Erythroblast (primary cell): ENCODE results near the gene PIP5K1B.

Experiments used
- DNase-seq, 2 experiments: peaks; one replicate each; lab custom pipeline; 2025; lab: John Stamatoyannopoulos, UW
- GATA1 ChIP-seq: IDR thresholded peaks from 2 replicates; pipeline ENCODE4 v1.6.1; 2011; ENCODE audit warnings: low read depth, mild to moderate bottlenecking, control low read depth, low read length, moderate library complexity
- POLR2A ChIP-seq: IDR thresholded peaks from 2 replicates; pipeline ENCODE4 v1.6.1; 2011; ENCODE audit warnings: mild to moderate bottlenecking, low read length

PIP5K1B gene

GRCh38 chr9:68739621-68740174 is 34.7 kb downstream of the PIP5K1B start:
- TF ChIP-seq POLR2A (no peak), GATA1 (no peak)
- no peak for DNase-seq

- peak; percentile 71 to 72 for DNase-seq
- TF ChIP-seq POLR2A (peak; percentile 46), GATA1 (no peak)
These were observed 35.5 kb downstream of the PIP5K1B start for GRCh38 chr9:68740561-68740960.

GRCh38 chr9:68741234-68741633 is 36.2 kb downstream of the PIP5K1B start:
- TF ChIP-seq POLR2A, result no peak
- TF ChIP-seq GATA1, result no peak
- DNase-seq, result no peak

GRCh38 chr9:68741704-68742332 is 36.8 kb downstream of the PIP5K1B start:
- peak; percentile 62 to 74 for DNase-seq
- TF ChIP-seq POLR2A, result no peak
- TF ChIP-seq GATA1, result no peak

- DNase-seq, result no peak
- TF ChIP-seq POLR2A, result no peak
- no peak for TF ChIP-seq GATA1
These were observed 37.3 kb downstream of the PIP5K1B start for GRCh38 chr9:68742333-68742730.

GRCh38 chr9:68744426-68744825 is 39.4 kb downstream of the PIP5K1B start:
- TF ChIP-seq GATA1 (no peak), POLR2A (no peak)
- no peak for DNase-seq

- DNase-seq, result peak in 1 of 2 experiments; percentile 77
- TF ChIP-seq GATA1, result no peak
- no peak for TF ChIP-seq POLR2A
These were observed 41.5 kb downstream of the PIP5K1B start for GRCh38 chr9:68746525-68746924.

- TF ChIP-seq GATA1, result peak; percentile 63
- TF ChIP-seq POLR2A, result peak; percentile 77
These were observed 42.0 kb downstream of the PIP5K1B start for GRCh38 chr9:68747043-68747533.

GRCh38 chr9:68749135-68749534 is 44.1 kb downstream of the PIP5K1B start:
- no peak for DNase-seq
- no peak for TF ChIP-seq POLR2A
- TF ChIP-seq GATA1, result no peak

More at GRCh38 chr9:68747043-68747533, 42.0 kb downstream of the PIP5K1B start:
- DNase-seq, result peak; percentile 94 to 98

- TF ChIP-seq POLR2A, result no peak
- no peak for TF ChIP-seq GATA1
- peak; percentile 32 to 54 for DNase-seq
These were observed 44.6 kb downstream of the PIP5K1B start for GRCh38 chr9:68749579-68750159.

- DNase-seq, result peak in 1 of 2 experiments; percentile 47
- TF ChIP-seq GATA1 (no peak), POLR2A (no peak)
These were observed 45.2 kb downstream of the PIP5K1B start for GRCh38 chr9:68750255-68750654.

GRCh38 chr9:68750786-68751185 is 45.7 kb downstream of the PIP5K1B start:
- TF ChIP-seq POLR2A (no peak), GATA1 (no peak)
- DNase-seq, result no peak

GRCh38 chr9:68751556-68751955 is 46.5 kb downstream of the PIP5K1B start:
- TF ChIP-seq POLR2A, result no peak

GRCh38 chr9:68755051-68755450 is 50.0 kb downstream of the PIP5K1B start:
- TF ChIP-seq POLR2A, result no peak
- peak; percentile 36 to 51 for DNase-seq

More at GRCh38 chr9:68751556-68751955, 46.5 kb downstream of the PIP5K1B start:
- no peak for DNase-seq
